Duodenal mucosa (tissue), 2 donors: ENCODE data around the gene MAP1LC3B2.

Source experiments
- H3K27ac ChIP-seq: one replicate; pipeline ENCODE4 v1.7.0; 2013; ENCODE audit warnings: low read depth, low read length
- H3K27me3 ChIP-seq, 2 donors: one replicate each; pipeline ENCODE4 v1.7.0; 2013; ENCODE audit warnings: low read length in 2 of 2, control low read depth in 1 of 2; ENCODE audit not compliant: insufficient read depth in 2 of 2, control insufficient read depth in 1 of 2
- H3K36me3 ChIP-seq, 2 donors: one replicate each; pipeline ENCODE4 v1.7.0; 2013; ENCODE audit warnings: low read length in 2 of 2, control low read depth in 1 of 2; ENCODE audit not compliant: insufficient read depth in 2 of 2, control insufficient read depth in 1 of 2
- H3K4me1 ChIP-seq, 2 donors: one replicate each; pipeline ENCODE4 v1.7.0; 2013; ENCODE audit warnings: low read length in 2 of 2, control low read depth in 1 of 2; ENCODE audit not compliant: insufficient read depth in 2 of 2, control insufficient read depth in 1 of 2
- H3K4me3 ChIP-seq, 2 donors: one replicate each; pipeline ENCODE4 v1.7.0; 2013; ENCODE audit warnings: low read length in 2 of 2, low read depth in 1 of 2
- H3K9ac ChIP-seq, 2 donors: one replicate each; pipeline ENCODE4 v1.7.0; 2013; ENCODE audit warnings: low read length in 2 of 2, low read depth in 1 of 2
- H3K9me3 ChIP-seq, 2 donors: one replicate each; pipeline ENCODE4 v1.7.0; 2013; ENCODE audit warnings: low read length in 2 of 2, control low read depth in 1 of 2; ENCODE audit not compliant: control insufficient read depth in 1 of 2

The MAP1LC3B2 gene

GRCh38 chr12:116559162-116559935, at the start of gene MAP1LC3B2:
Gene MAP1LC3B2 (plus strand): TSS chr12:116559381. CDS start chr12:116575943, 16,562 bp downstream.
- Histone ChIP-seq H3K27ac (peak within 1 kb of the TSS; percentile 58), H3K27me3 (no peaks in the 10 kb centered on the region), H3K4me3 (peak within 1 kb of the TSS; percentile 61 to 65), H3K4me1 (peaks cover 17 to 18% of the 10 kb centered on the region in 2 donors), H3K36me3 (no peaks in the 10 kb centered on the region), H3K9ac (peak within 1 kb of the TSS; percentile 12 to 20), H3K9me3 (peaks cover 0 to 4% of the 10 kb centered on the region in 2 donors)

DNA sequence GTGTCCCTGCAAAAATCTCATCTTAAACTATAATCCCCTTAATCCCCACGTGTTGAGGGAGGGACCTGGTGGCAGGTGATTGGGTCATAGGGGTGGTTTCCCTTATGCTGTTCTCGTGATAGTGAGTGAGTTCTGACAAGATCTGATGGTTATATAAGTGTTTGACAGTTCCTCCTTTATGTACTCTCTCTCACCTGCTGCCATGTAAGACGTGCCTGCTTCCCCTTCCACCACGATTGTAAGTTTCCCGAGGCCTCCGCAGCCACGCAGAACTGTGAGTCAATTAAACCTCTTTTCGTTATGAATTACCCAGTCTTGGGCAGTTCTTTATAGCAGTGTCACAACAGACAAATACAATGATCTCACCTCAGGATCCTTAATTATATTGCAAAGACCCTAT, 45.2 kb upstream of the MAP1LC3B2 start:
- Histone ChIP-seq H3K27me3 (no peaks in the 10 kb centered on the region), H3K4me1 (no peaks in the 10 kb centered on the region), H3K4me3 (no peak overlapping the region), H3K9ac (no peak overlapping the region), H3K27ac (no peak overlapping the region), H3K9me3 (no peaks in the 10 kb centered on the region), H3K36me3 (no peaks in the 10 kb centered on the region)

DNA sequence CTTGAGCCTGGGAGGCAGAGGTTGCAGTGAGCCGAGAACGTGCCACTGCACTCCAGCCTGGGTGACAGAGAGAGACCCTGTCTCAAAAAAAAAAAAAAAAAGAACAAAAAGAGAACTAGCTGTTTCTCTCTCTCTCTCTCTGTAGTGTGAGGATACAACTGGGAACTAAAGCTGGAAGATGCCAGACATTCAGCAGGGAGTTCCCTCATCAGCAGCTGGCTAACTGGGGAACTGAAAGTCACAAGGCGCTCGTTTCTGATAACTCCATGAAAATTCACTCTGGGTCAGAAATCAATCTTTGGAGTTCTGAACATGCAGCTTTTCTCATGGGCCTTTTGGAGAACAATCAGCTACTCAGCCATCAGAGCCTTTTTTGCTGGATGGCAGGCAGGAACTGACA, 43.5 kb upstream of the MAP1LC3B2 start:
- H3K36me3 ChIP-seq, result no peaks in the 10 kb centered on the region
- no peak overlapping the region for H3K27ac ChIP-seq
- no peak overlapping the region for H3K9ac ChIP-seq
- no peaks in the 10 kb centered on the region for H3K27me3 ChIP-seq
- no peak overlapping the region for H3K4me3 ChIP-seq
- H3K4me1 ChIP-seq, result no peaks in the 10 kb centered on the region
- no peaks in the 10 kb centered on the region for H3K9me3 ChIP-seq

GRCh38 chr12:116516657-116517056, 42.5 kb upstream of the MAP1LC3B2 start:
- Histone ChIP-seq H3K4me3 (no peak overlapping the region), H3K9me3 (no peaks in the 10 kb centered on the region), H3K27me3 (no peaks in the 10 kb centered on the region), H3K9ac (no peak overlapping the region), H3K27ac (no peak overlapping the region), H3K36me3 (no peaks in the 10 kb centered on the region), H3K4me1 (no peaks in the 10 kb centered on the region)

DNA sequence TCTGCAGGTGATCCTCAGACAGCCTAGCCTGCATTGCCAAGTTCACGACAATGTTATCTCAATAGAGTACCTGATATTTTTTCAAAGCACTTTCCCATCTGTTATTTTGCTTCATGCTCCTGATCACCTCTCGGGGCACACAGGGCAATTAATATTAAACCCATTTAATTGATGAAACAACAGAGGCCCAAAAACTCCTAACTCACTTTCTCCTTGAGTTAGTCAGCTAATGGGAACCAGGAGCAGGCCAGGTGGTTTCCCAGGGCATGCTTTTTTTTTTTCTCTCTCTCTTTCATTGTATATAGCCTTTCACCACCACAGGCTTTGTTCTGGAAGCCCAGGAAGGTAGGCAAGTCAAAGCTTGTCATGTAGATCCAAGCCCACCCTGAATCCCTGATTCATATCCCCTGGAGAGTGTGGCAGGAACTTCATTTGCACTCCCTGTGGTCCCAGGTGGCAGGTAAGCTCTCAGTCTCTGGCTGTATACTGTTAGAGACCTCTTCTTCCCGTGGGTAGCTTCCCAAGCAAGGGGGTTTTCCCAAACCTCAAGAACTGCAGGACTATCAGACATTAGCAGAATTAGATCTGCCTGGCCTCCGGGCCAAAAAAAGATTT, 41.6 kb upstream of the MAP1LC3B2 start:
- no peak overlapping the region for H3K27ac ChIP-seq
- no peaks in the 10 kb centered on the region for H3K9me3 ChIP-seq
- no peaks in the 10 kb centered on the region for H3K27me3 ChIP-seq
- H3K36me3 ChIP-seq, result no peaks in the 10 kb centered on the region
- no peaks in the 10 kb centered on the region for H3K4me1 ChIP-seq
- no peak overlapping the region for H3K4me3 ChIP-seq
- H3K9ac ChIP-seq, result no peak overlapping the region

GRCh38 chr12:116520225-116520760, 38.9 kb upstream of the MAP1LC3B2 start:
- no peak overlapping the region for H3K27ac ChIP-seq

DNA sequence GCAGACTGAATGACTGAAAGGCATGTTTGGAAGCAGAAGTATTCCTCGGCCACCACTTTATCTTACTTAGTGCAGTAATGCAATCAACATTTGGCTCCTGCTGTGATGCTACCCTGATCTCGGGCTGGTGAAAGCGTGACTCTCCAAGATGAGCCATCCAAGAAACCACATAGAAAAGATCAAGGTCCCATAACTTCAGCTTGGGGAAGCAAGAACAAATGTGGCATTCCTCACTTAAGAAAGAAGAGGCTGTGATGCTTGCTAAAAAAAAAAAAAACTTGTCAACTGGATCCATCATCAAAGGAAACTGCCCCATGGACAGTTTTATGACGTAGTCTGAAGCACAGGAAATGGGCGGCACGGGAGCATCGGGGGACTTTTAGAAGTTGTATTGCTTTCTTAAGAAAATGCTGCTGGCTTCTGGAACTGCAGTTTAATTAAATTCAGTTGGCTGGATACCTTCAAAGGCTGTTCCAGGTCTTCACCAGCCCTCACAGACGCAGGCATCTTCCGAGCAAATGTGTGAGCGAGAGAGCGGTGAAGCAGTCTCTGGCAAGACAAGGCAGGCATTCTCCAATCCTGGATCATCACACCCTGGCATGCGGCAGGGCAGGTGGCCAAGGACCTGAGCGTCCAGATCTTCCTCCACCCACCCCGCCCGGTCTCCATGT, 38.2 kb upstream of the MAP1LC3B2 start:
- no peak overlapping the region for H3K9ac ChIP-seq
- H3K9me3 ChIP-seq, result no peaks in the 10 kb centered on the region
- H3K36me3 ChIP-seq, result no peaks in the 10 kb centered on the region
- H3K4me1 ChIP-seq, result peaks cover 3 to 6% of the 10 kb centered on the region in 2 donors
- H3K4me3 ChIP-seq, result no peak overlapping the region
- no peak overlapping the region for H3K27ac ChIP-seq
- no peaks in the 10 kb centered on the region for H3K27me3 ChIP-seq

More at GRCh38 chr12:116520225-116520760, 38.9 kb upstream of the MAP1LC3B2 start:
- Histone ChIP-seq H3K4me1 (no peaks in the 10 kb centered on the region), H3K9ac (no peak overlapping the region), H3K27me3 (no peaks in the 10 kb centered on the region), H3K9me3 (no peaks in the 10 kb centered on the region), H3K36me3 (no peaks in the 10 kb centered on the region), H3K4me3 (no peak overlapping the region)

GRCh38 chr12:116524311-116524710, 34.9 kb upstream of the MAP1LC3B2 start:
- H3K27ac ChIP-seq, result no peak overlapping the region
- no peak overlapping the region for H3K9ac ChIP-seq
- peaks cover 3 to 16% of the 10 kb centered on the region in 2 donors for H3K4me1 ChIP-seq
- H3K27me3 ChIP-seq, result no peaks in the 10 kb centered on the region
- H3K36me3 ChIP-seq, result no peaks in the 10 kb centered on the region
- no peaks in the 10 kb centered on the region for H3K9me3 ChIP-seq
- no peak overlapping the region for H3K4me3 ChIP-seq

DNA sequence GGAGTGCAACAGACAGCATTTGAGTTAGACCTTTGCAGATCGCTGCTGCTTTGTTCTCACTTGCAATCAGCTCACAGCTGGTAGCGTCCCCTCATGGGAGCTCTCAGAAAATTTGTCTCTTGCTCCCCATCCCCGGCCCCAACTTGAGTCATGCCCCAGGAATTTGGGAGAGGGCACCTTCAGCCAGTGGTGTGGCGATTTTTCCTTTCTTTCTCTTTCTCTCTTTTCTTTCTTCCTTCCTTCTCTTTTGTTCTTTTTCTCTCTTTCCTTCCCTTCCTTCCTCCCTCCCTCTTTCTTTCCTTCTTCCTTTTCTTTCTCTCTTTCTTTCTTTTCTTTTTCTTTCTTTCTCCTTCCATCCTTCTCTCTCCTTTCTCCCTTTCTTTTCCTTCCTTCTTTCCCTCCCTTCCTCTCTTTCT, 34.2 kb upstream of the MAP1LC3B2 start:
- H3K4me3 ChIP-seq, result no peak overlapping the region
- no peaks in the 10 kb centered on the region for H3K9me3 ChIP-seq
- no peak overlapping the region for H3K27ac ChIP-seq
- H3K27me3 ChIP-seq, result no peaks in the 10 kb centered on the region
- no peak overlapping the region for H3K9ac ChIP-seq
- peaks cover 3 to 16% of the 10 kb centered on the region in 2 donors for H3K4me1 ChIP-seq
- no peaks in the 10 kb centered on the region for H3K36me3 ChIP-seq
